ENCODE results near the gene GPR162.

GRCh38 chr12:6828781-6829535 is 7.3 kb downstream of the GPR162 start:
- peak; percentile 15 for TF ChIP-seq POLR2A (IDR thresholded peaks at IDR 0.05; ENCODE audit: extremely low read depth, insufficient read length)
- no peak for TF ChIP-seq CTCF (IDR thresholded peaks at IDR 0.05; ENCODE audit: low read depth, low read length)
- TF ChIP-seq MAX (IDR thresholded peaks at IDR 0.05; ENCODE audit: low read depth, low read length): no peak

Measured in NB4 (cell line).